CD4-positive, alpha-beta T cell treated with Interleukin-4 for 1 hour (primary cell): ENCODE results near the gene DOCK7.
A peak's percentile ranks its signal among the peaks of the same experiment; 100 is the strongest.
"Not testable (repeated sequence)": the region's sequence is repeated elsewhere in the genome, so short reads cannot be mapped to it uniquely, and the experiment has no call there.

Experiments
- DNase-seq, 2 donors: peaks; one replicate each; pipeline ENCODE4 v3.0.0-alpha.2; 2020 to 2022

DOCK7 gene

DNA sequence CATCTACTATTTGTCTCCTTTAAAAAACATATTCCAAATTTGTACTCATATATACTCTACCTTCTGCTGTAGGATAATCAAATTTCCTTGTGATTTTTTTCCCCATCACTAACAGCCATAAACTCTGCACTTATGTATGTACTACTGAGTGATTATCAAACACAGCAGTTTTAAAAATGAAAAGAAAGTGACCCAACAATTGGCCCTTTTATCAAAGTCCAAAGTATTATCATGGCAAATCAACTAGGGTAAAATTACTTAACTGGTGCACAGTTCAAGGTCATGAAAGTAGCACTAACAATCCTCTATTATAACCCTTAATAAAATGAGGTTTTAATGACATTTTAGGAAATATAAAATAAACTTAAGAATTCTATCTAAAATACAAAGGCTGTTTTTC lies 79.3 kb downstream of the DOCK7 start:
- DNase-seq, result no peak

DNA sequence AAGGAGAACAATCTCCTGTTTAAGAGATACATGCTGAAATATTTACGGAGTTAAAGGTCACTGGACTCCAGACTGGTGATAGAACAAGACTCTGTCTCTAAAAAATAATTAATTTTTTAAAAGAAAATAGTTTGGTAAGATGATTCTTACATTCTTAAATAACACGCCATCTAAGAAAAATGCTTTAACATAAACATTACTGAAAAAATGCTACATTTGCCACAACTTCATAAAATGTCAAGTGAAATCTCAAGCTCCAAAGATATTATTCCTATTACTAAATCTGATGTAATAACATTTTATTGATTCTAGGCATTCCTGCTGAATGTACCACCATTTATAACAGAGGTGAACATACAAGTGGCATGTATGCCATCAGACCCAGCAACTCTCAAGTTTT lies 86.7 kb downstream of the DOCK7 start:
- no peak for DNase-seq

DNA sequence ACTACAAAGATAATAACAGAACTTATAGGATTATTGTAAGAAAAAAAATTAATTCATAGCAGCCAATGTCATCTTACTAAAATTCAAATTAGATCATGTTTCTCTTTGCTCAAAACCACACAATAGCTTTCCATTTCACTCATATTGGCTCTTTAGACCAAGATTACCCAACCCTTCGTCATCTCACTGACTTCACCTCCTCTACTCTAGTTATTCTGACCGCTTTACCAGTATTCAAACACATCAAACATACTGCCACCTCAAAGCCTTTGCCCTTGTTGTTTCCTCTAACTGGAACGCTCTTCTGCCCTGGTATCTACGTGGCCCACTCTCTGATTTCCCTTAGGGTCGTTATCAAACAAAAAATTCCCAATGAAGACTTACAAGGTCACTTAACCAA lies 89.1 kb downstream of the DOCK7 start:
- no peak for DNase-seq

DNA sequence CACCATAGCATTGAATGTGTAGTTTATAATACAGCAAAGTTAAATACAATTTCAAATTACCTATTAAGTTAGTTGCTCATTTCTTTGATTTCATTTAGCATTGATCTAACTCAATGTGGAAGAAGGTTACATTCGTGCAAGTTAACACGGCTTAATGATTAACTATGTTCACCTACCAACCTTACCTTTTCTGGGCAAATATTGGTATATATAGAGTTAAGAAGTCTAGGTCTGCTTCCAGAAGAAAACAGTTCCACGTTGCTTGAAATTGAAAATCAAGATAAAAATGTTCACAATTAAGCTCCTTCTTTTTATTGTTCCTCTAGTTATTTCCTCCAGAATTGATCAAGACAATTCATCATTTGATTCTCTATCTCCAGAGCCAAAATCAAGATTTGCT lies 90.9 kb downstream of the DOCK7 start, which contains the start of gene ANGPTL3:
TSS of gene ANGPTL3 (plus strand) at position 240 of the 400 bp plus-strand sequence. CDS start at position 287, 47 bp downstream.
- DNase-seq, result no peak

- no peak for DNase-seq
Measured at GRCh38 chr1:62595647-62596046, 92.5 kb downstream of the DOCK7 start.

- no peak for DNase-seq
Measured at GRCh38 chr1:62593825-62594394, 94.3 kb downstream of the DOCK7 start.

GRCh38 chr1:62590970-62591368 lies 97.2 kb downstream of the DOCK7 start:
- DNase-seq, result no peak

GRCh38 chr1:62590255-62590969 lies 97.8 kb downstream of the DOCK7 start:
- no peak for DNase-seq

DNA sequence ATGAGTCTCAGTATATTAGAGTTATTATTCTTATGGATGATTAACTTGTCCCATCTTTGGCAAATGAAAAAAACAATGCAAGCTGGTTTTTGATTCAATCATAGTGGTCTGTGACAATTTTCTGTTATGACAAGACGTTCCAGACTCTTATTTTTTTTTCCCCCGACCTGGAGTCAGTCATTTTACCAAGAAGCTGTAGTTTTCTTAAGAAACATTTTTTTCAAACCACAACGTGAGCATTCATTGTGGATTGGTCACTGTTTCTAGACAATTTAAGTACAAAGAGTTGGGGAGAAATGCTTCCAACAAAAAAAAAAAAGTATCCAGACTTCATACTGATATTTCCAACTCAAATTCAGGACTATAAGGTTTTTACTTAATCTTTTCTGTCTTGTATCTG lies 98.9 kb downstream of the DOCK7 start:
- DNase-seq, result no peak

- no peak for DNase-seq
Measured at GRCh38 chr1:62588000-62588399, 100.2 kb downstream of the DOCK7 start.

- DNase-seq, result no peak
Measured at GRCh38 chr1:62585469-62586155, 102.6 kb downstream of the DOCK7 start.

GRCh38 chr1:62573675-62574074 lies 114.5 kb downstream of the DOCK7 start:
- no peak for DNase-seq

- DNase-seq, result no peak
Measured at GRCh38 chr1:62572476-62572875, 115.7 kb downstream of the DOCK7 start.

DNA sequence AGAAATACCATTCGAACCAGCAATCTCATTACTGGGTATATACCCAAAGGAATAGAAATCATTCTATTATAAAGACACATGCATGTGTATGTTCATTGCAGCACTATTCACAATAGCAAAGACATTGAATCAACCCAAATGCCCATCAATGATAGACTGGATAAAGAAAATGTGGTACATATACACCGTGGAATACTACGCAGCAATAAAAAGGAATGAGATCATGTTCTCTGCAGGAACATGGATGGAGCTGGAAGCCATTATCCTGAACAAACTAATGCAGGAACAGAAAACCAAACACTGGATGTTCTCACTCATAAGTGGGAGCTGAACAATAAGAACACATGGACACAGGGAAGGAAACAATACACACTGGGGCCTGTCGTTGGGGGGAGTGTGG lies 116.7 kb downstream of the DOCK7 start:
- DNase-seq, result not testable (repeated sequence)

- not testable (repeated sequence) for DNase-seq
Measured at GRCh38 chr1:62567926-62568325, 120.3 kb downstream of the DOCK7 start.

DNA sequence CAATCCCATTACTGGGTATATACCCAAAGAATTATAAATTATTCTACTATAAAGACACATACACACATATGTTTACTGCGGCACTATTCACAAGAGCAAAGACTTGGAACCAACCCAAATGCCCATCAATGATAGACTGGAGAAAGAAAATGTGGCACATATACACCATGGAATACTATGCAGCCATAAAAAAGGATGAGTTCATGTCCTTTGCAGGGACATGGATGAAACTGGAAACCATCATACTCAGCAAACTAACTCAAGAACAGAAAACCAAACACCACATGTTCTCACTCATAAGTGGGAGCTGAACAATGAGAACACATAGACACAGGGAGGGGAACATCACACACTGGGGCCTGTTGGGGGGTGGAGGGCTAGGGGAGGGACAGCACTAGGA lies 121.0 kb downstream of the DOCK7 start:
- not testable (repeated sequence) for DNase-seq

DNA sequence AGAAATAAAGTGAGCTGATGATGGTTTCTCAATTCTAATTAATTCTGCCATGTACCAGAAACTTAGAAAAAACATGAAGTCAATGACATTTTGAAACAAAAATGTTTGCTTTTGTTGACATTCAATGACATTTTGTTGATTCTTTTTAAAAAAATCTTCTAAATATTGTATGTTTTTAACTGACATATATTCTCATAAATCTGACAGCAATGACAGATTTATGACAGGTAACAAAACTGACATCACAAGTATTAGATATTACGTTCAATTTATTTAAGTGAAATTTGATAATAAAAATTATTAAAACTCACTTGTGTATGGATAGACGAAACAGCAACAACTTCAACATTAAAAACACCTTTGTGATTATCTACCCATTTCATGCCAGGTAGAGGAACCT lies 126.9 kb downstream of the DOCK7 start:
- DNase-seq, result no peak

DNA sequence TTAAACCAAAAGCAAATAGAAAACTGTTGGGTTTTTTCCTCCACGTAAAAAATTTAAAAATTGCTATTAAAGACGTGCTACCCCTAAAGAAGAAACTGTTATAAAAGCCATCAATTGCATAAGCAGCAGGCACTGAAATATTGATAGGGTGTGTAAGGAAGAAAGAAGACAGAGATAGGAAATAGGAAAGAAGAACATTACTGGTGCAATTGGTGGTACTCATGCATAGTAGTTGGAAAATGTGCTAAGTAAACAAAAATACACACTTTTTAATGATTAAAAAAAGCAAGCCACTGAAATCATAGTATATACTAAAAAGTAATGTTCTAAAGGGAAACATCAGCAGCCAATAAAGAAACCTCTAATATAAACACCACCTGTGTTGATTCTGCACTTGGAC lies 143.6 kb downstream of the DOCK7 start:
- no peak for DNase-seq

- no peak for DNase-seq
Measured at GRCh38 chr1:62541048-62541447, 147.1 kb downstream of the DOCK7 start.

DNA sequence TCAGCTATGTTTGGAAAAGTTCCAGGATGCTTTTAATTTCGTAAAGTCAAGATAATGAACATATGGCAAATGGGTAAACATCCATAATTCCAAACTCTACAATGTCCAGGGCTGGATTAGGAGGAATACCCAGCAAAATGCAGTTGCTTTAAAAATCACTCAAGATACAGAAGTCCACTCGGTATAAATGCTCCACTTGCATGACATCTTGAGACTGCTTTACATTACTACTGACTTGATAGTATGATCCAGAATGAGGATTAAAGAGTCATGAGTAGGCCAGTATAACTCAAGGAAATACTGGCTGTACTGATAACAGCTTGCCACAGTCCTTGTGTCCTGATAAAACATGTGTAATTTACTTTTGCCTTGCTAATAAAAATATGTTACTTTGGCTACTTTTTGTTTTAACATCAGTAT lies 149.1 kb downstream of the DOCK7 start:
- DNase-seq, result no peak

DNA sequence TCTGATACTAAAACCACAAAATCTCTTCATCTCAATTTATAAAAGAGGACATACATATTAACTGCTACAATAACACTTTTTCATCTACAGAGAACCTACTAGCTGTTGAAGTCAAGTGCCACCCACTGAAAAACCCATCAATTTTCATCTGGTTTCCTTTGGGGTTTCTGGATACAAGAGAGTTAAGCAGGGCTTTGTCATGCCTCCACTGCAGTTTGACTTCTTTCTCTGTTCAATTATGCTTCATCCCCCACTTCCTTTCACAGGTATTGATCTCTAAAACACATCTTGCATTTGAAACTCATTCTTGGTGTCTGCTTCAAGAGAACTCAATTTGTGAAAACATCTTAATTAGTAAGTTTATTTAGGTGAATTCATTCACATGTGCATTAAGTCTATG lies 151.3 kb downstream of the DOCK7 start:
- DNase-seq, result no peak

DNA sequence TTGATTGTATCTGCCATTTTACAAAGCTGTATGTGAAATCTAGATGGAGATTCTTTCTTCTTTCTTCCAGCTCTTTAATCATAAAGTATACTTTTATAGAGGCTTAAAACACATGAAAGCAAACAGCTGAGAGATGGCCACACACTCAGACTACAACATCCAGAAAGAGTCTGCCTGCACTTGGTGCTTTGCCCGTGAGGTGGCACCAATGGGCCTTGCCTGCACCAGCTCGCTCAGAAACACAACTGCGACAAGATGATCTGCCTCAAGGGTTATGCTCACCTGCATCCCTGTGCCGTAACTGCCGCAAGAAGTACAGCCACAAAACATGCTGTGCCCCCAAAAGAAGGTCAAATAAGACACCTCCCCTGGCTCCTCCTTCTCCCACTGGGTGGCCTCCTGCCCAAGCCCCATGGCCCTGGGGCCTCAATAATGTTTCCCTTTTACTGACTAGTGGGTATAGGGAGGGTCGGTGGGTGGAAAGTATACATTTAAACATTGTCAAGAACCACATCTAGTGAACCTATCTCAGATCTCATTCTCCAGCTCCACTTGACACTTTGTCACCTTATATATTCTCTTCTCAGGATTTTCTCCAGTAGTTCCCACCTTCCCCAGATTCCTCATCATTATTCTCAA lies 157.6 kb downstream of the DOCK7 start:
- DNase-seq, result peak in 1 of 2 donors; percentile 1

GRCh38 chr1:62529227-62529626 lies 159.0 kb downstream of the DOCK7 start:
- no peak for DNase-seq

- DNase-seq, result peak; percentile 13 to 65
Measured at GRCh38 chr1:62528015-62528414, 160.2 kb downstream of the DOCK7 start.
